GM18868 (cell line): ENCODE data around the gene IGSF21.

Experiments
- ATAC-seq: cut with Tn5 transposase; IDR thresholded peaks from one replicate; pipeline ENCODE4 v1.9.1; 2021; ENCODE audit warnings: mild to moderate bottlenecking, moderate library complexity; ENCODE audit not compliant: unreplicated experiment

IGSF21 gene

GRCh38 chr1:18322368-18323032 is 214.9 kb downstream of the IGSF21 start:
- ATAC-seq = no peak

- no peak for ATAC-seq
Measured at GRCh38 chr1:18323259-18323658, 215.7 kb downstream of the IGSF21 start.

- no peak for ATAC-seq
Measured at GRCh38 chr1:18324246-18324645, 216.6 kb downstream of the IGSF21 start.

- no peak for ATAC-seq
Measured at GRCh38 chr1:18325136-18325535, 217.5 kb downstream of the IGSF21 start.

- ATAC-seq = no peak
Measured at GRCh38 chr1:18326211-18326897, 218.8 kb downstream of the IGSF21 start.

GRCh38 chr1:18327650-18328049 is 220.1 kb downstream of the IGSF21 start:
- no peak for ATAC-seq

GRCh38 chr1:18328803-18329202 is 221.2 kb downstream of the IGSF21 start:
- no peak for ATAC-seq

- ATAC-seq = no peak
Measured at GRCh38 chr1:18329469-18330253, 222.1 kb downstream of the IGSF21 start.

GRCh38 chr1:18332576-18332975 is 225.0 kb downstream of the IGSF21 start:
- ATAC-seq = no peak

- no peak for ATAC-seq
Measured at GRCh38 chr1:18333220-18333619, 225.6 kb downstream of the IGSF21 start.

GRCh38 chr1:18336801-18337200 is 229.2 kb downstream of the IGSF21 start:
- ATAC-seq = no peak

- ATAC-seq = no peak
Measured at GRCh38 chr1:18337757-18338156, 230.2 kb downstream of the IGSF21 start.

GRCh38 chr1:18339161-18339560 is 231.6 kb downstream of the IGSF21 start:
- ATAC-seq = no peak

- no peak for ATAC-seq
Measured at GRCh38 chr1:18340158-18340764, 232.7 kb downstream of the IGSF21 start.

GRCh38 chr1:18340787-18341186 is 233.2 kb downstream of the IGSF21 start:
- no peak for ATAC-seq

- no peak for ATAC-seq
Measured at GRCh38 chr1:18341291-18342069, 233.9 kb downstream of the IGSF21 start.

GRCh38 chr1:18342744-18343143 is 235.1 kb downstream of the IGSF21 start:
- no peak for ATAC-seq

- ATAC-seq = no peak
Measured at GRCh38 chr1:18343581-18343980, 236.0 kb downstream of the IGSF21 start.

- no peak for ATAC-seq
Measured at GRCh38 chr1:18344755-18345154, 237.2 kb downstream of the IGSF21 start.

GRCh38 chr1:18347559-18347958 is 240.0 kb downstream of the IGSF21 start:
- ATAC-seq = no peak

- ATAC-seq = no peak
Measured at GRCh38 chr1:18348354-18348753, 240.8 kb downstream of the IGSF21 start.
